Endothelial cell (in vitro differentiated cells): ENCODE measurements around the gene CXCL11. TPM values are rescaled to one million over a fixed set of nuclear protein-coding genes. Genes with fewer than 3 reads are reported as not detected.

Experiments used
- DNase-seq: peaks from one replicate; pipeline ENCODE4 v3.0.0; 2021; ENCODE audit warnings: low spot score
- H3K27ac Mint-ChIP-seq: one replicate; pipeline ENCODE4 v1.8.0; 2021; ENCODE audit warnings: mixed read lengths, inconsistent platforms; ENCODE audit not compliant: unreplicated experiment
- H3K27me3 Mint-ChIP-seq: one replicate; pipeline ENCODE4 v1.8.0; 2021; ENCODE audit warnings: mild to moderate bottlenecking, moderate library complexity, mixed read lengths, inconsistent platforms; ENCODE audit not compliant: unreplicated experiment
- H3K36me3 Mint-ChIP-seq: one replicate; pipeline ENCODE4 v1.8.0; 2021; ENCODE audit warnings: mild to moderate bottlenecking, low read depth, mixed read lengths, inconsistent platforms; ENCODE audit not compliant: unreplicated experiment
- H3K4me1 Mint-ChIP-seq: one replicate; pipeline ENCODE4 v1.8.0; 2021; ENCODE audit warnings: mild to moderate bottlenecking, mixed read lengths, inconsistent platforms; ENCODE audit not compliant: unreplicated experiment
- H3K4me3 Mint-ChIP-seq: one replicate; pipeline ENCODE4 v1.8.0; 2021; ENCODE audit warnings: mild to moderate bottlenecking, mixed read lengths, inconsistent platforms; ENCODE audit not compliant: unreplicated experiment
- H3K9me3 Mint-ChIP-seq: one replicate; pipeline ENCODE4 v1.8.0; 2021; ENCODE audit warnings: mixed read lengths, inconsistent platforms; ENCODE audit not compliant: unreplicated experiment
- CTCF ChIP-seq: fragments of 200-600 bp; sonication (generic); IDR thresholded peaks from one replicate; pipeline ENCODE4 v1.5.0; 2021; ENCODE audit warnings: antibody characterized with exemption; ENCODE audit not compliant: unreplicated experiment
- total RNA-seq: library from RNA; stranded (reverse); fragmentation: NEBNext Ultra II Directional; extraction: Animal tissue kit (Norgen Biotek cat#: 25700); gene quantifications from one replicate; pipeline ENCODE4 v1.2.1, GENCODE V29; 2021; ENCODE audit not compliant: unreplicated experiment

The CXCL11 gene
- total RNA-seq, 1 donor from 2014 or later = not detected

- Mint-ChIP-seq H3K27ac (no peak overlapping the region), H3K4me3 (no peak overlapping the region), H3K27me3 (peaks cover 2% of the 10 kb centered on the region), H3K36me3 (no peaks in the 10 kb centered on the region), H3K4me1 (peaks cover 11% of the 10 kb centered on the region), H3K9me3 (no peaks in the 10 kb centered on the region)
- no peak for DNase-seq
- no peak for TF ChIP-seq CTCF
Measured at GRCh38 chr4:76009311-76009710, 26.6 kb downstream of the CXCL11 start.

- H3K4me1 Mint-ChIP-seq = peaks cover 9% of the 10 kb centered on the region
- no peak for DNase-seq
- no peaks in the 10 kb centered on the region for H3K9me3 Mint-ChIP-seq
- peaks cover 4% of the 10 kb centered on the region for H3K36me3 Mint-ChIP-seq
- TF ChIP-seq CTCF = no peak
- no peak within 1 kb of the TSS for H3K27ac Mint-ChIP-seq
- H3K27me3 Mint-ChIP-seq = peaks cover 2% of the 10 kb centered on the region
- H3K4me3 Mint-ChIP-seq = no peak within 1 kb of the TSS
Measured at GRCh38 chr4:76007089-76007862, 28.6 kb downstream of the CXCL11 start, which contains the start of gene CXCL9. TSS of gene CXCL9 (minus strand) at chr4:76007509. CDS start at chr4:76007449, 60 bp downstream.

- peaks cover 2% of the 10 kb centered on the region for H3K27me3 Mint-ChIP-seq
- H3K27ac Mint-ChIP-seq = no peak overlapping the region
- no peak for DNase-seq
- H3K4me1 Mint-ChIP-seq = peaks cover 4% of the 10 kb centered on the region
- no peaks in the 10 kb centered on the region for H3K9me3 Mint-ChIP-seq
- H3K36me3 Mint-ChIP-seq = peaks cover 4% of the 10 kb centered on the region
- no peak overlapping the region for H3K4me3 Mint-ChIP-seq
- TF ChIP-seq CTCF = no peak
Measured at GRCh38 chr4:76003620-76004019, 32.2 kb downstream of the CXCL11 start.

GRCh38 chr4:76003035-76003434, 32.8 kb downstream of the CXCL11 start:
- peaks cover 4% of the 10 kb centered on the region for H3K4me1 Mint-ChIP-seq
- H3K36me3 Mint-ChIP-seq = peaks cover 4% of the 10 kb centered on the region
- no peak overlapping the region for H3K27ac Mint-ChIP-seq
- no peak for TF ChIP-seq CTCF
- H3K27me3 Mint-ChIP-seq = peaks cover 2% of the 10 kb centered on the region
- no peak for DNase-seq
- H3K9me3 Mint-ChIP-seq = no peaks in the 10 kb centered on the region
- H3K4me3 Mint-ChIP-seq = no peak overlapping the region

- no peak for DNase-seq
- Mint-ChIP-seq H3K4me3 (no peak overlapping the region), H3K4me1 (peaks cover 4% of the 10 kb centered on the region), H3K36me3 (peaks cover 4% of the 10 kb centered on the region), H3K9me3 (no peaks in the 10 kb centered on the region), H3K27ac (no peak overlapping the region), H3K27me3 (peaks cover 2% of the 10 kb centered on the region)
- no peak for TF ChIP-seq CTCF
Measured at GRCh38 chr4:76002176-76002575, 33.7 kb downstream of the CXCL11 start.
